Measurements from ENCODE around the gene RELN. TPM values are rescaled to one million over a fixed set of nuclear protein-coding genes. Genes with fewer than 3 reads are reported as not detected.

RELN gene
- total and polyA plus RNA-seq, 10 of the 15 experiments (the other 5 are each of a cell fraction or from before 2014, with no cell fraction given), result 0.11 to 0.21 TPM; not detected in 8

DNA sequence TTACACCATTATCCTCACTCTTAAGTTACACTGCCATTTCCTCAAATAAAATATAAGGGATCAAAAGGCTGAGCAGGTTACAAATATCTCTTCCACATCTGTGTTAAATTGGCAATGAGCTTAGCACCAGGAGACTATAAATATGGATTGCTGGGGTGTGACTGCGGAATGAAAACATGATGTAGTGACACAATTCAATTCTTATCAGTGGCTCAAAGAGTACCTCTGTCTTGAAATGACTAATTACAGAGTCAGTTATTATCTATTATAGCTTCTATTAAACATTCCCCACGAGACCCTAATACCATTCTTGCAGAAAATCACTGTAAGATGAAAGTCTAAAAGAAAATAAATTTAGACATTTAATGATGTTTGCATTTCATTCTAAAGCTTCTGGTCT, 67.1 kb downstream of the RELN start:
- TF ChIP-seq RAD21 (IDR thresholded peaks at IDR 0.05; ENCODE audit: insufficient read depth, low read depth, low read length) (no peak), TCF3 (IDR thresholded peaks at IDR 0.05; ENCODE audit: borderline replicate concordance, insufficient read depth, low read depth, low read length) (no peak), CREB1 (IDR thresholded peaks at IDR 0.05; ENCODE audit: low read depth) (no peak), ZSCAN29 (IDR thresholded peaks at IDR 0.05) (no peak), FOXK2 (IDR thresholded peaks at IDR 0.05) (no peak), NR2C1 (IDR thresholded peaks at IDR 0.05) (no peak), YY1 (IDR thresholded peaks at IDR 0.05; ENCODE audit: low read depth, low read length) (no peak), KAT2A (conservative IDR thresholded peaks at IDR 0.05; ENCODE audit: control insufficient read depth, low read depth, low read length) (no peak)
- TF ChIP-seq, protein P1, sequence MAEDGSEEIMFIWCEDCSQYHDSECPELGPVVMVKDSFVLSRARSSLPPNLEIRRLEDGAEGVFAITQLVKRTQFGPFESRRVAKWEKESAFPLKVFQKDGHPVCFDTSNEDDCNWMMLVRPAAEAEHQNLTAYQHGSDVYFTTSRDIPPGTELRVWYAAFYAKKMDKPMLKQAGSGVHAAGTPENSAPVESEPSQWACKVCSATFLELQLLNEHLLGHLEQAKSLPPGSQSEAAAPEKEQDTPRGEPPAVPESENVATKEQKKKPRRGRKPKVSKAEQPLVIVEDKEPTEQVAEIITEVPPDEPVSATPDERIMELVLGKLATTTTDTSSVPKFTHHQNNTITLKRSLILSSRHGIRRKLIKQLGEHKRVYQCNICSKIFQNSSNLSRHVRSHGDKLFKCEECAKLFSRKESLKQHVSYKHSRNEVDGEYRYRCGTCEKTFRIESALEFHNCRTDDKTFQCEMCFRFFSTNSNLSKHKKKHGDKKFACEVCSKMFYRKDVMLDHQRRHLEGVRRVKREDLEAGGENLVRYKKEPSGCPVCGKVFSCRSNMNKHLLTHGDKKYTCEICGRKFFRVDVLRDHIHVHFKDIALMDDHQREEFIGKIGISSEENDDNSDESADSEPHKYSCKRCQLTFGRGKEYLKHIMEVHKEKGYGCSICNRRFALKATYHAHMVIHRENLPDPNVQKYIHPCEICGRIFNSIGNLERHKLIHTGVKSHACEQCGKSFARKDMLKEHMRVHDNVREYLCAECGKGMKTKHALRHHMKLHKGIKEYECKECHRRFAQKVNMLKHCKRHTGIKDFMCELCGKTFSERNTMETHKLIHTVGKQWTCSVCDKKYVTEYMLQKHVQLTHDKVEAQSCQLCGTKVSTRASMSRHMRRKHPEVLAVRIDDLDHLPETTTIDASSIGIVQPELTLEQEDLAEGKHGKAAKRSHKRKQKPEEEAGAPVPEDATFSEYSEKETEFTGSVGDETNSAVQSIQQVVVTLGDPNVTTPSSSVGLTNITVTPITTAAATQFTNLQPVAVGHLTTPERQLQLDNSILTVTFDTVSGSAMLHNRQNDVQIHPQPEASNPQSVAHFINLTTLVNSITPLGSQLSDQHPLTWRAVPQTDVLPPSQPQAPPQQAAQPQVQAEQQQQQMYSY (CRISPR knock-in tag; IDR thresholded peaks at IDR 0.05), result no peak
- TF ChIP-seq, protein P2, sequence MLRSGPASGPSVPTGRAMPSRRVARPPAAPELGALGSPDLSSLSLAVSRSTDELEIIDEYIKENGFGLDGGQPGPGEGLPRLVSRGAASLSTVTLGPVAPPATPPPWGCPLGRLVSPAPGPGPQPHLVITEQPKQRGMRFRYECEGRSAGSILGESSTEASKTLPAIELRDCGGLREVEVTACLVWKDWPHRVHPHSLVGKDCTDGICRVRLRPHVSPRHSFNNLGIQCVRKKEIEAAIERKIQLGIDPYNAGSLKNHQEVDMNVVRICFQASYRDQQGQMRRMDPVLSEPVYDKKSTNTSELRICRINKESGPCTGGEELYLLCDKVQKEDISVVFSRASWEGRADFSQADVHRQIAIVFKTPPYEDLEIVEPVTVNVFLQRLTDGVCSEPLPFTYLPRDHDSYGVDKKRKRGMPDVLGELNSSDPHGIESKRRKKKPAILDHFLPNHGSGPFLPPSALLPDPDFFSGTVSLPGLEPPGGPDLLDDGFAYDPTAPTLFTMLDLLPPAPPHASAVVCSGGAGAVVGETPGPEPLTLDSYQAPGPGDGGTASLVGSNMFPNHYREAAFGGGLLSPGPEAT (IDR thresholded peaks at IDR 0.05; ENCODE audit: low read depth), result no peak
- TF ChIP-seq, protein P3, sequence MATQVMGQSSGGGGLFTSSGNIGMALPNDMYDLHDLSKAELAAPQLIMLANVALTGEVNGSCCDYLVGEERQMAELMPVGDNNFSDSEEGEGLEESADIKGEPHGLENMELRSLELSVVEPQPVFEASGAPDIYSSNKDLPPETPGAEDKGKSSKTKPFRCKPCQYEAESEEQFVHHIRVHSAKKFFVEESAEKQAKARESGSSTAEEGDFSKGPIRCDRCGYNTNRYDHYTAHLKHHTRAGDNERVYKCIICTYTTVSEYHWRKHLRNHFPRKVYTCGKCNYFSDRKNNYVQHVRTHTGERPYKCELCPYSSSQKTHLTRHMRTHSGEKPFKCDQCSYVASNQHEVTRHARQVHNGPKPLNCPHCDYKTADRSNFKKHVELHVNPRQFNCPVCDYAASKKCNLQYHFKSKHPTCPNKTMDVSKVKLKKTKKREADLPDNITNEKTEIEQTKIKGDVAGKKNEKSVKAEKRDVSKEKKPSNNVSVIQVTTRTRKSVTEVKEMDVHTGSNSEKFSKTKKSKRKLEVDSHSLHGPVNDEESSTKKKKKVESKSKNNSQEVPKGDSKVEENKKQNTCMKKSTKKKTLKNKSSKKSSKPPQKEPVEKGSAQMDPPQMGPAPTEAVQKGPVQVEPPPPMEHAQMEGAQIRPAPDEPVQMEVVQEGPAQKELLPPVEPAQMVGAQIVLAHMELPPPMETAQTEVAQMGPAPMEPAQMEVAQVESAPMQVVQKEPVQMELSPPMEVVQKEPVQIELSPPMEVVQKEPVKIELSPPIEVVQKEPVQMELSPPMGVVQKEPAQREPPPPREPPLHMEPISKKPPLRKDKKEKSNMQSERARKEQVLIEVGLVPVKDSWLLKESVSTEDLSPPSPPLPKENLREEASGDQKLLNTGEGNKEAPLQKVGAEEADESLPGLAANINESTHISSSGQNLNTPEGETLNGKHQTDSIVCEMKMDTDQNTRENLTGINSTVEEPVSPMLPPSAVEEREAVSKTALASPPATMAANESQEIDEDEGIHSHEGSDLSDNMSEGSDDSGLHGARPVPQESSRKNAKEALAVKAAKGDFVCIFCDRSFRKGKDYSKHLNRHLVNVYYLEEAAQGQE (IDR thresholded peaks at IDR 0.05; ENCODE audit: low read depth, low read length), result no peak
- Histone ChIP-seq H3K27ac (ENCODE audit: control insufficient read depth, insufficient read depth) (no peak overlapping the region), H3K4me2 (ENCODE audit: control insufficient read depth, insufficient read depth) (no peak overlapping the region), H3K4me3 (no peak overlapping the region), H3K27me3 (replicated peaks in 1 of 2; ENCODE audit: control insufficient read depth in 2 of 2, insufficient read depth in 2 of 2, low read length in 1 of 2) (no peaks in the 10 kb centered on the region; a peak in 1 of 4 replicates), H3K36me3 (ENCODE audit: control insufficient read depth in 2 of 2, insufficient read depth in 2 of 2, low read length in 1 of 2) (no peaks in the 10 kb centered on the region), H3K4me1 (ENCODE audit: control insufficient read depth, insufficient read depth, low read length) (no peaks in the 10 kb centered on the region), H2AFZ (ENCODE audit: control insufficient read depth, low read depth, low read length) (no peak overlapping the region), H3K9me3 (replicated peaks; ENCODE audit: control insufficient read depth, insufficient read depth, low read length) (no peaks in the 10 kb centered on the region), H3K79me2 (ENCODE audit: control insufficient read depth, insufficient read depth, low read length) (no peaks in the 10 kb centered on the region), H3K9ac (ENCODE audit: control insufficient read depth, insufficient read depth, low read length) (no peak overlapping the region), H4K20me1 (ENCODE audit: control insufficient read depth, insufficient read depth) (no peaks in the 10 kb centered on the region)
- FAIRE-seq (no peak), DNase-seq (ENCODE audit: low read depth, low spot score) (no peak), ATAC-seq (no peak)
- no TSS peak for BruUV-seq (replicated peaks)
- ChIA-PET RAD21 (ENCODE audit: unreplicated experiment) (no interaction called here), POLR2A (no interaction called here), SMC1A (ENCODE audit: uncharacterized antibody, unreplicated experiment) (no interaction called here), CTCF (interaction anchor here (1.3 kb wide), 1 partner anchor 10 kb away, joined by 4 read pairs; no protein-coding TSS in a partner anchor)
- intact Hi-C loops (cut with micrococcal nuclease; ENCODE audit: unreplicated experiment) (no loop called here), in situ Hi-C loops (cut with MboI) (no loop called here)
- WGBS (ENCODE audit: insufficient coverage, insufficient replicate concordance, low lambda C conversion rate, missing lambda C conversion rate), result 24% methylated on average over 2 of the region's 2 CpGs

All from GM12878 (cell line).